Measurements from ENCODE around the gene PCDHGB1.
"Not testable (repeated sequence)": the region's sequence is repeated elsewhere in the genome, so short reads cannot be mapped to it uniquely, and the experiment has no call there.

Gene PCDHGB1

GRCh38 chr5:141351591-141351990 is 1.7 kb downstream of the PCDHGB1 start:
- DNase-seq = no peak

- DNase-seq = no peak
Observed at GRCh38 chr5:141354900-141355469, 5.1 kb downstream of the PCDHGB1 start, which contains the start of gene PCDHGA4. Gene PCDHGA4 (plus strand): TSS chr5:141355021. CDS start chr5:141355108, 87 bp downstream.

DNA sequence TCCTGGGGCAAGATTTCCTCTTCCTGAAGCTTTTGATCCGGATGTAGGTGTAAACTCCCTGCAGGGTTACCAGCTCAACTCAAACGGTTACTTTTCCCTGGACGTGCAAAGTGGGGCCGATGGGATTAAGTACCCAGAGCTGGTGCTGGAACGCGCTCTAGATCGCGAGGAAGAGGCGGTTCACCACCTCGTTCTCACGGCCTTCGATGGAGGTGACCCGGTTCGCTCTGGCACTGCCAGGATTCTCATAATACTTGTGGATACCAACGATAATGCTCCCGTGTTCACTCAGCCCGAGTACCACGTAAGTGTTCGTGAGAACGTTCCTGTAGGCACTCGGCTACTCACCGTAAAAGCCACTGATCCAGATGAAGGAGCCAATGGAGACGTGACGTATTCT is 5.7 kb downstream of the PCDHGB1 start:
- no peak for DNase-seq

GRCh38 chr5:141356133-141356532 is 6.2 kb downstream of the PCDHGB1 start:
- DNase-seq = no peak

- DNase-seq = no peak
Observed at GRCh38 chr5:141356950-141357349, 7.1 kb downstream of the PCDHGB1 start.

- DNase-seq = no peak
Observed at GRCh38 chr5:141359790-141360426, 10.0 kb downstream of the PCDHGB1 start, which contains the start of gene PCDHGB2. Gene PCDHGB2 (plus strand): TSS chr5:141359994. CDS start chr5:141360136, 142 bp downstream.

DNA sequence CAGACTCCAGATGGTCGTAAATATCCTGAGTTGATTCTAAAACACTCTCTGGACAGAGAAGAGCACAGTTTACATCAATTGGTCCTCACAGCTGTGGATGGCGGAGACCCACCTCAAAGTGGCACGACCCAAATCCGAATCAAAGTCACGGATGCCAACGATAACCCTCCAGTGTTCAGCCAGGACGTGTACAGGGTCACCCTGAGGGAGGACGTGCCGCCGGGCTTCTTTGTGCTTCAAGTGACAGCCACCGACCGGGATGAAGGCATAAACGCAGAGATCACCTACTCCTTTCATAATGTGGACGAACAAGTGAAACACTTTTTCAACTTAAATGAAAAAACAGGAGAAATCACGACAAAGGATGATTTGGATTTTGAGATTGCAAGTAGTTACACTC is 10.8 kb downstream of the PCDHGB1 start:
- no peak for DNase-seq

DNA sequence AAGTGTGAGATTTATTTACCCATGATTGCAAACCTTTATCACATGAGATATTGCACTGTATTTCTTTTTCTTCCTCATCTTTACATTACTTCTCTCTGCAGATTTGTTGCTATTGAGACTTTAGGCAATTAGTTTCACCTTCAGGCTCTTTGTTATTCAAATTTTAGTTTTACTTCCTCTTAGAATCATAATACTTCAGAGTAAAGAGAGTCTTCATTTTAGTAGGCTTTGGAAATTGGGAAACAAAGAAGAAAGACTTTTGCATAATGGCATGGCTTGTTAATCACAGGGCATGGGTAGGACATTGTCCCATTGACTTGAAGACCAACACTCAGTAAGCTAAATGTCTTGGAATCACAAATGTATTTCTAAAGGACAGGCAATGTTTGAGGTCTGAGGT is 12.8 kb downstream of the PCDHGB1 start:
- no peak for DNase-seq

GRCh38 chr5:141363952-141364660 is 14.2 kb downstream of the PCDHGB1 start, which contains the start of gene PCDHGA5:
Gene PCDHGA5 (plus strand): TSS chr5:141364162. CDS start chr5:141364331, 169 bp downstream.
- DNase-seq = no peak

DNA sequence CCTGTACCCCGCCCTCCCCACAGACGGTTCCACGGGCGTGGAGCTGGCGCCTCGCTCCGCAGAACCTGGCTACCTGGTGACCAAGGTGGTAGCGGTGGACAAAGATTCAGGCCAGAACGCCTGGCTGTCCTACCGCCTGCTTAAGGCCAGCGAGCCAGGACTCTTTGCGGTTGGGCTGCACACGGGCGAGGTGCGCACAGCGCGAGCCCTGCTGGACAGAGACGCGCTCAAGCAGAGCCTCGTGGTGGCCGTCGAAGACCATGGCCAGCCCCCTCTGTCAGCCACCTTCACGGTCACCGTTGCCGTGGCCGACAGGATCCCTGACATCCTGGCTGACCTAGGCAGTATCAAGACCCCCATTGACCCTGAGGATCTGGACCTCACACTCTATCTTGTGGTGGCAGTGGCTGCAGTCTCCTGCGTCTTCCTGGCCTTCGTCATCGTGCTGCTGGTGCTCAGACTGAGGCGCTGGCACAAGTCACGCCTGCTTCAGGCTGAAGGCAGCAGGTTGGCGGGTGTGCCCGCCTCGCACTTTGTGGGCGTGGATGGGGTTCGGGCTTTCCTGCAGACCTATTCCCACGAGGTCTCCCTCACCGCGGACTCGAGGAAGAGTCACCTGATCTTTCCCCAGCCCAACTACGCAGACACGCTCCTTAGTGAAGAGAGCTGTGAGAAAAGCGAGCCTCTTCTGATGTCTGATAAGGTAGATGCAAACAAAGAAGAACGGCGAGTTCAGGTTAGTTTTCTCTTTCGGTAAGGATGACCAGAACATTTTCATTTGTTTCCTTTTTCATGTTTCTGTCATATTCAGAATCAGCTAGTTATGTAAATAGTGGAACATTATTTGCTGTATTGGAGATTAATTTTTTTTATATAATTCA is 16.4 kb downstream of the PCDHGB1 start:
- no peak for DNase-seq

DNA sequence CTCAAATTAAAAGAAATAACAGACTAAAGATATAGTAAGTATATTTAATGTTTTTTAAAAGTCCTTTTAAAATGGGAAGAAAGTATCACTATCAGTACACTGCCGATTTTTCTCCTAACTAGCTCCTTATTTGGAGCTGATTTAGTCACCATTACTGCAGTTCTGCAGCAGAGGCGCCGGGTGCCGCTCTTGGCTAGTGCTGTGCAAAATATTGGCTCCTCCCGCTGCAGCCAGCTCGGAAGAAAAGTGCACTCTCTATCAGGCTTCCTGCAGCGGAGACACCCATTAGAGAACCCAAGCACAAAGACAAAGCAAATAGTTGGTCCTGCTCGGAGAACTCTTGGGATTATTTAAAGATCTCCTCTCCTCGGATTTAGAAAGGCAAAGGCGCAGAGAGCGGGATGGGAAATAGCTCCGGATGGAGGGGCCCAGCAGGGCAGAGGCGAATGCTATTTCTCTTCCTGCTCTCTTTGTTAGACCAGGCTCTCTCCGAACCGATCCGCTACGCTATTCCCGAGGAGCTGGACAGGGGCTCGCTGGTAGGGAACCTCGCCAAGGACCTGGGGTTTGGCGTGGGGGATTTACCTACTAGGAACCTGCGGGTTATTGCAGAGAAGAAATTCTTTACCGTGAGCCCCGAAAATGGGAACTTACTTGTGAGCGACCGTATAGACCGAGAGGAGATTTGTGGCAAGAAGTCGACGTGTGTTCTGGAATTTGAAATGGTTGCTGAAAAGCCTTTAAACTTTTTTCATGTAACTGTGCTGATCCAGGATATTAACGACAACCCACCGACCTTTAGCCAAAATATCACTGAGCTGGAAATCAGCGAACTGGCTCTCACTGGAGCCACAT is 20.3 kb downstream of the PCDHGB1 start, which contains the start of gene PCDHGB3:
TSS of gene PCDHGB3 (plus strand) at position 249 of the 855 bp plus-strand sequence. CDS start at position 402, 153 bp downstream.
- DNase-seq = no peak

- no peak for DNase-seq
Observed at GRCh38 chr5:141371572-141372475, 21.9 kb downstream of the PCDHGB1 start.

GRCh38 chr5:141373673-141374317 is 23.9 kb downstream of the PCDHGB1 start, which contains the start of gene PCDHGA6:
Gene PCDHGA6 (plus strand): TSS chr5:141373891. CDS start chr5:141374084, 193 bp downstream.
- DNase-seq = no peak

GRCh38 chr5:141374627-141375026 is 24.7 kb downstream of the PCDHGB1 start:
- no peak for DNase-seq

DNA sequence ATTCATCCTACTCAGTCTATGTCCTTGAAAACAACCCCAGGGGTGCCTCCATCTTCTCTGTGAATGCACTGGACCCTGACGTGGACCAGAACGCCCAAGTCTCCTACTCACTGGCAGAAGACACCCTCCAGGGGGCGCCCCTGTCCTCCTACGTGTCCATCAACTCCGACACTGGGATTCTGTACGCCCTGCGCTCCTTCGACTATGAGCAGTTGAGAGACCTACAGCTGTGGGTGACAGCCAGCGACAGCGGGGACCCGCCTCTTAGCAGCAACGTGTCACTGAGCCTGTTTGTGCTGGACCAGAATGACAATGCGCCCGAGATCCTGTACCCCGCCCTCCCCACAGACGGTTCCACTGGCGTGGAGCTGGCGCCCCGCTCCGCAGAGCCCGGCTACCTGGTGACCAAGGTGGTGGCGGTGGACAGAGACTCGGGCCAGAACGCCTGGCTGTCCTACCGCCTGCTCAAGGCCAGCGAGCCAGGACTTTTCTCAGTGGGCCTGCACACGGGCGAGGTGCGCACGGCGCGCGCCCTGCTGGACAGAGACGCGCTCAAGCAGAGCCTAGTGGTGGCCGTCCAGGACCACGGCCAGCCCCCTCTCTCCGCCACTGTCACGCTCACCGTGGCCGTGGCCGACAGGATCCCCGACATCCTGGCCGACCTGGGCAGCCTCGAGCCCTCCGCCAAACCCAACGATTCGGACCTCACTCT is 25.7 kb downstream of the PCDHGB1 start:
- DNase-seq = not testable (repeated sequence)

GRCh38 chr5:141382469-141383294 is 32.8 kb downstream of the PCDHGB1 start, which contains the start of gene PCDHGA7:
Gene PCDHGA7 (plus strand): TSS chr5:141382742. CDS start chr5:141382900, 158 bp downstream.
- no peak for DNase-seq

- DNase-seq = no peak
Observed at GRCh38 chr5:141383345-141383744, 33.4 kb downstream of the PCDHGB1 start.
